Stomach smooth muscle (tissue), 2 donors: Measurements from ENCODE around the gene CBR4.

Experiments
- H3K27ac ChIP-seq: one replicate; pipeline ENCODE4 v1.7.0; 2013; ENCODE audit warnings: mild to moderate bottlenecking, low read length, inconsistent platforms
- H3K27me3 ChIP-seq, 2 donors: one replicate each; pipeline ENCODE4 v1.7.0; 2013; ENCODE audit warnings: low read length in 2 of 2; ENCODE audit not compliant: insufficient read depth in 2 of 2, control insufficient read depth in 1 of 2
- H3K36me3 ChIP-seq, 2 donors: one replicate each; pipeline ENCODE4 v1.7.0; 2013; ENCODE audit warnings: low read length in 2 of 2; ENCODE audit not compliant: control insufficient read depth in 2 of 2, insufficient read depth in 2 of 2
- H3K4me1 ChIP-seq: one replicate; pipeline ENCODE4 v1.7.0; 2013; ENCODE audit warnings: low read length; ENCODE audit not compliant: control insufficient read depth, insufficient read depth
- H3K4me3 ChIP-seq, 2 donors: one replicate each; pipeline ENCODE4 v1.7.0; 2013; ENCODE audit warnings: low read length in 2 of 2
- H3K9ac ChIP-seq, 2 donors: one replicate each; pipeline ENCODE4 v1.7.0; 2013; ENCODE audit warnings: low read length in 2 of 2, mild to moderate bottlenecking in 1 of 2
- H3K9me3 ChIP-seq, 2 donors: one replicate each; pipeline ENCODE4 v1.7.0; 2013; ENCODE audit warnings: low read length in 2 of 2; ENCODE audit not compliant: control insufficient read depth in 2 of 2
- donor health status: healthy.
- donor health status: Pancreatic carcinoma.

The CBR4 gene

DNA sequence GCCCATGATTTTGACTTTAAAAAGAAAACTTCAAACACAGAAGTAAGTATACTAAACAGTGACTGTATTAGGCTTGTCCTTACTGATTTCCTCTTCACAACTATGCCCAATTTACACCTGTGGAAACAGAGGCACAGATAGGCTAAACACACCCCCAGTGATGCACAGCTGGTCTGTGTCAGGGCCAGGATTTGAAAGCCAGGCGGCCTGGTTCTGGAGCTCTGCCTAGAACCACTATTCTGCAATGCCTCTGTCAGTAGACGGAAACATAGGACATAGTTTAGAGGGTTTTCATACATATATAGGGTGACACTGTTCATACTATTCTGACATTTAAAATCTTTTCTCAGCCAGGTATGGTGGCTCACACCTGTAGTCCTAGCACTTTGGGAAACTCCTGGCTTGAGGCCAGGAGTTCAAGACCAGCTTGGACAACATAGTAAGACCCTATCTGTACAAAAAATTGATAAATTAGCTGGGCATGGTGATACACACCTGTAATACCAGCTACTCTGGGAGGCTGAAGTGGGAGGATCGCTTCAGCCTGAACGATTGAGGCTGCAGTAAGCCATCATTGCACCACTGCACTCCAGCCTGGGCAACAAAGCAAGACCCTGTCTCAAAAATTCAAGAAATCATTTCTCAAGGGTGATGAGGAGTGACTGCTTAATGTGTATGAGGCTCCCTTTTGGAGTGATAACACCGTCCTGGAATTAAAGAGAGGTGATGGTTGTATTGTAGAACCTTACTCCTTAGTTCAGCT is 23.0 kb upstream of the CBR4 start:
- Histone ChIP-seq H3K27me3 (no peaks in the 10 kb centered on the region), H3K4me3 (no peak overlapping the region), H3K36me3 (no peaks in the 10 kb centered on the region), H3K27ac (no peak overlapping the region), H3K9me3 (no peaks in the 10 kb centered on the region), H3K9ac (no peak overlapping the region), H3K4me1 (no peaks in the 10 kb centered on the region)

DNA sequence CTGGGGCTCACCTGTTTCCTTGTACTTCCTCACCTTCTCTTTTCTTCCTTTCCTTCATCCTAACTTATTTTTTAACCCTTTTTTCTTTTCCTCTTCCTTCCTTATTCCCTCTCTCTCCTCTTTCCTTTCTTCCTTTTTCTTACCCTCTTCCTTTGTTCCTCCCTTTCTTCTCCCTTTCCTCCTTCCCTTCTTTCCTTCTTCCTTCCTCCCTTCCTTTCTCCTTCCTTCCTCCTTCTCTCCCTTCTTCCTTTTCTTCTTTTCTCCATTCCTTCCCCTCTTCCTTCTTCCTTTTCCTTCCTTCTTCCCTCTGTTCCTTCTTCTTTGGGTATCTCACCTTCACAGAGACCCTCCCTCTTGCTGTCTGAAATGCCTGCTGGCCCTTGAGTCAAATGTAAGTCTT is 22.1 kb upstream of the CBR4 start:
- Histone ChIP-seq H3K9ac (no peak overlapping the region), H3K4me1 (no peaks in the 10 kb centered on the region), H3K27me3 (no peaks in the 10 kb centered on the region), H3K4me3 (no peak overlapping the region), H3K36me3 (no peaks in the 10 kb centered on the region), H3K27ac (no peak overlapping the region), H3K9me3 (no peaks in the 10 kb centered on the region)

DNA sequence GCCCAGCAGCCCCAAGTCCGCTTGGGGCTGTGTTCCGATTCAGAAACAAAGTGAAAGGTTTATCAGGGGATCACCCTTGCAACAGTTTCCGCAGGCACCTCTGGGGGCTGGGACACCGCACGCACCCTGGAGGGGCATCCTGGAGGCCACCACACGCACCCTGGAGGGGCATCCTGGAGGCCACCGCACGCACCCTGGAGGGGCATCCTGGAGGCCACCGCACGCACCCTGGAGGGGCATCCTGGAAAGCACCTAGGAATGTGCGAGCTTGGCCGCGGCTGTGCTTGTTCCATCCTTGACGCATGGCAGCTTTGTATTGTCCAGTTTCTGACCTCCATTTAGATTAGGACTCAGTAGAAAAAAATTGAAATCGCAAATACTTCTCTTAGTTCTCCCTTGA is 21.3 kb upstream of the CBR4 start:
- Histone ChIP-seq H3K36me3 (no peaks in the 10 kb centered on the region), H3K9ac (no peak overlapping the region), H3K4me3 (no peak overlapping the region), H3K27me3 (no peaks in the 10 kb centered on the region), H3K27ac (no peak overlapping the region), H3K9me3 (no peaks in the 10 kb centered on the region), H3K4me1 (no peaks in the 10 kb centered on the region)

DNA sequence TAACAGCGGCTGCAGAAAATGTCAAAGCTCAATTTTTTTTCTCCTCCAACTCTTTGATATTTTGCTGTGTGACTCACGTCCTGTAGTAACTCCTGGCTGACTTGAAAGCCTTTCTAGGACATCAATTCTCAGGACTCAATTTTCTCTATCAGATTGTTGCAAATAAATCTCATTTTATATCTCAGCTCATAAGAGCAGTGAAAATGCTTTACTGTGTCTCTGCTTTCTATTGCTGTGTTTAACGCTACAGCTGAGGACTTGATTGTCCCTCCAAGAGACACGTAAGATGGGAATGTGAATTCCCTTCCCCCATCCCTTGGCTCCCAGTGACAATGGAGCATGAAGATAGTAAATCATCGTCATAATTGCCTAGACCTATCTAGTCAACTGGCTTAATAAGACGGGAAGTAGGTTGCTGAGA is 20.5 kb upstream of the CBR4 start:
- H3K27me3 ChIP-seq = no peaks in the 10 kb centered on the region
- H3K36me3 ChIP-seq = no peaks in the 10 kb centered on the region
- H3K9ac ChIP-seq = no peak overlapping the region
- no peaks in the 10 kb centered on the region for H3K9me3 ChIP-seq
- H3K4me3 ChIP-seq = no peak overlapping the region
- H3K27ac ChIP-seq = no peak overlapping the region
- no peaks in the 10 kb centered on the region for H3K4me1 ChIP-seq

DNA sequence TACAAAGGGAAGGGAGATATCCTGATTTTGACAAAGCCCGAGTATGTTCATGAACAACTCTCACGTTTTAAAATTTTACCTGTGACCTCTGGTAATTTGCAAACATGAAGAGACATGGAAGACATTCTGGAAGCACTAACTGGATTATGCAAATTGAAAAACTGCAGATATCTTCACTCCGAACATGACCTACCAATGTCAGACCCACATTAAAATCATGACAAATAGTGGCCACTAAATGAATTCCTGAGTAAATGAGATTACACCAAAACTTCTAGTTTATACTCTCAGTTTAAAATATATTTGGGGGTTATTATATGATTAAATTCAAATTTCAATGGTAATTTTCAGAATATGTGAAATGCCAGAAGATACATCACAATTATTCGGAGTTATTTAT is 19.9 kb upstream of the CBR4 start:
- Histone ChIP-seq H3K36me3 (no peaks in the 10 kb centered on the region), H3K4me1 (no peaks in the 10 kb centered on the region)

DNA sequence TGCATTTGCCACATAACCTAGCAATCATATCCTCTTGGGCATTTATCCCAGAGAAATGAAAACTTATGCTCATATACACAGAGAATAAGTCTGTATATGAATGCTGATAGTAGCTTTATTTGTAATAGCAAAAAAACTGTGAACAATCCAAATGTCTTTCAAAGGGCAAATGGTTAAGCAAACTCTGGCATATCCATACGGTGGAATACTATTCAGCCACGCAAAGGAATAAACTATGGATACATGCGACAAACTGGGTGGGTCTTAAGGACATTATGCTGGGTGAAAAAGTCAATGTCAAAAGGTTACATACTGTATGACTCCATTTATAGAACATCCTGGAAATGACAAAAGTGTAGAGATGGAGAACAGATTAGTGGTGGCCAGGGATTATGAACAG is 17.6 kb upstream of the CBR4 start:
- Histone ChIP-seq H3K36me3 (no peaks in the 10 kb centered on the region), H3K9ac (no peak overlapping the region), H3K4me3 (no peak overlapping the region)

More for the DNA sequence above, 19.9 kb upstream of the CBR4 start:
- Histone ChIP-seq H3K9ac (no peak overlapping the region), H3K4me3 (no peak overlapping the region), H3K27ac (no peak overlapping the region), H3K9me3 (no peaks in the 10 kb centered on the region), H3K27me3 (no peaks in the 10 kb centered on the region)

DNA sequence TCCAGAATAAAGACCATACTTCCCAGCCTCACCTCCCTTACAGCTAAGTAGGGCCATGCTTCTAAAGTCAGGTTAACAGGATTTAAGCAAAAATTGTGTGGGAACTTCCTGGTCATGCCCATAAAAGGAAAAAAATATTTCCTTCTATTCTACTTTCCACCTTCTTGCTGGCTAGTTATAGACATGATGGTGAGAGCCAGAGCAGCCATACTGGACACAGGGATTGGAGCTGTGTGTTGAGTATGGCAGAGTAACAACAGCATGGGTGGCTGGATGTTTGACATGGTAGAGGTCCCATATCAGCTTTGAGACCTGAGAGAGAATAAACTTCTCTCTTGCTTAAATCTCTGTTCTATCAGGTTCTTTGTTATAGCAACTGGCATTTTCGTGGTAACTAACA is 15.1 kb upstream of the CBR4 start:
- no peaks in the 10 kb centered on the region for H3K9me3 ChIP-seq
- no peak overlapping the region for H3K9ac ChIP-seq
- no peak overlapping the region for H3K27ac ChIP-seq
- H3K4me1 ChIP-seq = no peaks in the 10 kb centered on the region
- no peak overlapping the region for H3K4me3 ChIP-seq
- no peaks in the 10 kb centered on the region for H3K27me3 ChIP-seq
- no peaks in the 10 kb centered on the region for H3K36me3 ChIP-seq

More for the DNA sequence above, 17.6 kb upstream of the CBR4 start:
- Histone ChIP-seq H3K27ac (no peak overlapping the region), H3K27me3 (no peaks in the 10 kb centered on the region), H3K4me1 (no peaks in the 10 kb centered on the region), H3K9me3 (no peaks in the 10 kb centered on the region)

DNA sequence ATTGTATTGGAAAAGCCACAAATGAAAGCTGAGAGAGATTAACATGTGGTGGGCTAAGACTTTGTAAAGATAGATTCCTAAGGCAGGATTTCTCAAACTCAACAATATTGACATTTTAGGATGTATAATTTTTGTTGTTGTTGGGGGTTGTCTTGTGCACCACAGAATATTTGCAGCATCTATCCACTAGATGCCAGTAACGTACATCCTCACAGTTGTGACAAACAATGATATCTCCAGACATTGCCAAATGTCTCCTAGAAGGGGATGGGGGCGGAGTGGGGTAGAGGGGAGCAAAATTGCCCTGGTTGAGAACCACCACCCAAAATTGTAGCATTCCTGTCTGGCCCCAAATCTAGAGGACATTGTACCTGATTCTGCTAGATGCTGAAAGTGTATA is 14.7 kb upstream of the CBR4 start:
- Histone ChIP-seq H3K4me1 (no peaks in the 10 kb centered on the region), H3K36me3 (no peaks in the 10 kb centered on the region), H3K27me3 (no peaks in the 10 kb centered on the region), H3K9ac (no peak overlapping the region), H3K9me3 (no peaks in the 10 kb centered on the region), H3K27ac (no peak overlapping the region), H3K4me3 (no peak overlapping the region)

DNA sequence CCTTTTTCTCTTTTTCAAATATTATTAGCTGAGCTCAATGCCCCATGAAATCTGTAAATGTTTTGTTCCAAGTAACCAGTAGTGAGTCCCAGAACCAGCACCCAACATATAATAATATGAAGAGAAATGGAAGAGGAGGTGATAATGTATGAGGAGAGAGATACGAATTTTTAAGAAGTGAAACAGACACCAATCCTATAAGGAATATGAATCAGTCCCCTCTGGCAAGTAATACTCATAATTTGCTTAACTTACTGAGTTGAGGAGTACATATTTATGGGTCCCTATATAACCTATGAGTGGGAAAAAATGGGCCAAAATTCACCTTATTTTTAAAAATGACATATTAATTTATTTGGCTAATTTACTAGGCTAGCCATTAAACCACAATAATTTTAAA is 8.4 kb upstream of the CBR4 start:
- Histone ChIP-seq H3K27me3 (no peaks in the 10 kb centered on the region), H3K9ac (no peak overlapping the region), H3K27ac (no peak overlapping the region), H3K9me3 (no peaks in the 10 kb centered on the region), H3K4me3 (no peak overlapping the region), H3K36me3 (no peaks in the 10 kb centered on the region), H3K4me1 (peaks cover 5% of the 10 kb centered on the region)

DNA sequence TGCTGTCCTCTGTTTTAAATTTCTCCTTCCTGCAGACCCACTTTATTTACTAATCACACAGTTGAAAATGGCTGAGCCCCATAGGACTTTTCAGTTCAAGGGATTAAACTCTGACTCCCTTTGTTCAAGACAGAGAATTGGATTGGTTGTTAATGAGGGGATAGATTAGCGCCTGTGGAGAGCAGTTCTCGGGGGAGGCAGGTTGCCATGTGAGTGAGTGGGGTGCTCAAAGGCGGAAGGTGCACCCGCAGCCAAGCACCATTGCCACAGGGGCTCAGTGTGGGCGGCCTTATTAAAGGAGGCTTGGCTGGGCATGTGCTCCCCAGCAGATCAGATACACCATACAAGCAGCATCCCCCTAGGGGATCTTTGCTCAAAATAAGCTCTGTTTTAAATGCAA is 7.9 kb upstream of the CBR4 start:
- H3K27me3 ChIP-seq = no peaks in the 10 kb centered on the region

DNA sequence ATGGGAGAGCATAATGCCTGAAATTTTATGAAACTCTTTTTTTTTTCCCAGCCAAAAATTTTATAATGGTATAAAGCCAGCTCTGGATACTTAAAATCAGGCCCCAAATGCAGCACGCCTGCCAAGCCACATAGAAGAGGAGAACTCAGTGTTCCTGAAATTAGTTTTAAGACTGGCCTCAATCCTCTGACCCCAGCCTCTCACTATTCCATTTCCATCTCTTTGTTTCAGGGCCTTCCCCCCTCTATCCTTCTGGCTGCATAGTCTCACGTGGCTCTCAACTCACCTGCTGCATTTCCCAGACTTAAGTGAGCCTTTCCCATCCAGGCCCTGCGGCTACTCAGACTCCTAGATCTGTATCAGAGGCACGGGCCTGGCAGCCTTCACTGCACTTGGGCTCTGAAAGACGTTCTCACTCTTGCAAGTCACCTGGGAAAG is 5.2 kb upstream of the CBR4 start:
- Histone ChIP-seq H3K4me1 (peaks cover 5% of the 10 kb centered on the region), H3K4me3 (no peak overlapping the region), H3K36me3 (no peaks in the 10 kb centered on the region), H3K9me3 (no peaks in the 10 kb centered on the region), H3K27ac (no peak overlapping the region), H3K9ac (no peak overlapping the region), H3K27me3 (no peaks in the 10 kb centered on the region)

More for the DNA sequence above, 7.9 kb upstream of the CBR4 start:
- peaks cover 5% of the 10 kb centered on the region for H3K4me1 ChIP-seq
- H3K4me3 ChIP-seq = no peak overlapping the region
- H3K36me3 ChIP-seq = no peaks in the 10 kb centered on the region
- H3K9me3 ChIP-seq = no peaks in the 10 kb centered on the region
- no peak overlapping the region for H3K9ac ChIP-seq
- H3K27ac ChIP-seq = no peak overlapping the region
